KMS-11 (cell line): ENCODE measurements around the gene RBFOX1.

Experiments used
- H2AFZ ChIP-seq: fragments of 200-600 bp; sonication (generic); 2 replicates; pipeline ENCODE4 v1.6.1; 2016; ENCODE audit warnings: antibody characterized with exemption, mixed run types, low read depth
- H3K27ac ChIP-seq: fragments of 200-600 bp; sonication (generic); 2 replicates; pipeline ENCODE4 v1.6.1; 2016; ENCODE audit warnings: mild to moderate bottlenecking, mixed run types
- H3K27me3 ChIP-seq: fragments of 200-600 bp; sonication (generic); 2 replicates; pipeline ENCODE4 v1.6.1; 2017; ENCODE audit warnings: mild to moderate bottlenecking, low read depth, mixed run types, moderate library complexity; ENCODE audit not compliant: insufficient read depth
- H3K36me3 ChIP-seq: fragments of 200-600 bp; sonication (generic); 2 replicates; pipeline ENCODE4 v1.6.1; 2017; ENCODE audit warnings: mild to moderate bottlenecking, mixed run types; ENCODE audit not compliant: insufficient read depth
- H3K4me1 ChIP-seq: fragments of 200-600 bp; sonication (generic); 2 replicates; pipeline ENCODE4 v1.6.1; 2016; ENCODE audit warnings: mild to moderate bottlenecking, low read depth, mixed run types; ENCODE audit not compliant: poor library complexity, severe bottlenecking
- H3K4me2 ChIP-seq: fragments of 200-600 bp; sonication (generic); 2 replicates; pipeline ENCODE4 v1.7.0; 2016; ENCODE audit warnings: mild to moderate bottlenecking, mixed run types
- H3K4me3 ChIP-seq: fragments of 200-600 bp; sonication (generic); IDR thresholded peaks from 2 replicates; pipeline ENCODE4 v1.6.1; 2017; ENCODE audit warnings: low read depth, low read length, mixed read lengths; ENCODE audit not compliant: insufficient read depth
- H3K79me2 ChIP-seq: fragments of 200-600 bp; sonication (generic); 2 replicates; pipeline ENCODE4 v1.6.1; 2016; ENCODE audit warnings: low read depth, mixed run types; ENCODE audit not compliant: insufficient read depth
- H3K9ac ChIP-seq: fragments of 200-600 bp; sonication (generic); 2 replicates; pipeline ENCODE4 v1.6.1; 2016; ENCODE audit warnings: mild to moderate bottlenecking, mixed run types
- H4K20me1 ChIP-seq: fragments of 200-600 bp; sonication (generic); 2 replicates; pipeline ENCODE4 v1.6.1; 2016; ENCODE audit warnings: mild to moderate bottlenecking, mixed run types; ENCODE audit not compliant: insufficient read depth
- CTCF ChIP-seq: fragments of 200-600 bp; sonication (generic); conservative IDR thresholded peaks from 2 replicates; pipeline ENCODE4 v1.6.1; 2017; ENCODE audit warnings: low read depth, mild to moderate bottlenecking, antibody characterized with exemption, low read length, moderate library complexity, mixed read lengths

Gene RBFOX1

GRCh38 chr16:7315813-7316212, 16.8 kb upstream of the RBFOX1 start:
- H3K79me2 ChIP-seq = no peaks in the 10 kb centered on the region

GRCh38 chr16:7316281-7316888, 16.3 kb upstream of the RBFOX1 start:
- no peak overlapping the region for H2AFZ ChIP-seq
- H3K36me3 ChIP-seq = no peaks in the 10 kb centered on the region
- no peaks in the 10 kb centered on the region for H3K79me2 ChIP-seq
- H3K4me1 ChIP-seq = no peaks in the 10 kb centered on the region
- H3K27me3 ChIP-seq = no peaks in the 10 kb centered on the region
- no peak overlapping the region for H3K27ac ChIP-seq
- H3K4me2 ChIP-seq = no peak overlapping the region
- TF ChIP-seq CTCF = no peak
- no peak overlapping the region for H3K9ac ChIP-seq
- no peak overlapping the region for H3K4me3 ChIP-seq
- H4K20me1 ChIP-seq = no peaks in the 10 kb centered on the region

More at GRCh38 chr16:7315813-7316212, 16.8 kb upstream of the RBFOX1 start:
- H4K20me1 ChIP-seq = no peaks in the 10 kb centered on the region
- no peaks in the 10 kb centered on the region for H3K27me3 ChIP-seq
- no peak overlapping the region for H3K4me3 ChIP-seq
- TF ChIP-seq CTCF = no peak
- no peaks in the 10 kb centered on the region for H3K4me1 ChIP-seq
- H3K36me3 ChIP-seq = no peaks in the 10 kb centered on the region
- H3K4me2 ChIP-seq = no peak overlapping the region
- H2AFZ ChIP-seq = no peak overlapping the region
- H3K9ac ChIP-seq = no peak overlapping the region
- H3K27ac ChIP-seq = no peak overlapping the region

DNA sequence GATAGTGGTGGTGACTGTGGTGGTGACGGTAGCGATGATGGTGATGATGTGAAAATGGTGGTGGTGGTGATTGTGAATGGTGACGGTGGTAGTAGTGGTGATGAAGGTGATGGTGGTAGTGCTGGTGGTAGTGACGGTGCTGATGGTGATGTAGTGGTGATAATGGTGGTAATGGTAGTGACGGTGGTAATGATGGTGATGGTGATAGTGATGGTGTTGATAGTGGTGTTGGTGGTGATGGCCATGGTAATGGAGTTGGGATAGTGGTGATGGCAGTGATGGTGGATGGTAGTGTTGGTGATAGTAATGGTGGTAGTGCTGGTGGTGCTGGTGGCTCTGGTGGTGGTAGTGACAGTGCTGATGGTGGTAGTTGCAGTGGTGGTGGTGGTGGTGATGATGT, 14.7 kb upstream of the RBFOX1 start:
- TF ChIP-seq CTCF = no peak
- Histone ChIP-seq H3K36me3 (no peaks in the 10 kb centered on the region), H3K79me2 (no peaks in the 10 kb centered on the region), H3K27me3 (no peaks in the 10 kb centered on the region), H4K20me1 (no peaks in the 10 kb centered on the region), H3K4me1 (no peaks in the 10 kb centered on the region), H3K9ac (no peak overlapping the region), H3K4me2 (no peak overlapping the region), H3K4me3 (no peak overlapping the region), H3K27ac (no peak overlapping the region), H2AFZ (no peak overlapping the region)

DNA sequence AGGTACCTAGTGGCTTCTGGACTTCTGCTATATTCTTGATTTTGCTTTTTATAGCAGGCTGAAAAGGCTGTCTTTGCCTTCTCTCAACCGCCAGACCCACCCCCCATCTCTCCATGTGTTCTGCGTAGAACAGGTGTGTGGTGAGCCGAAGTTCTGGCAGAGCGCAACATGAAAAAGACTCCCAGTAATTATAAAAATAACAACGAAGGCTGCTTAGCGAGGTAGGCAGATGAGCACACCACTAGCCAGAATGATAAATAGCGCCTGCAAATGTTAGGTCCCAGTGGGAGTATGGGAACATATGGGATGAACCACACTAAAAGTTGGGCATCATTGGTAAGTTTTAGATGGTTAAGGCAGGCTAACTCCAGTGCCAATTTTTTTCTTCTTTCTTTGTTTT, 14.0 kb upstream of the RBFOX1 start:
- Histone ChIP-seq H3K79me2 (no peaks in the 10 kb centered on the region), H3K4me2 (no peak overlapping the region), H4K20me1 (no peaks in the 10 kb centered on the region), H3K27me3 (no peaks in the 10 kb centered on the region), H3K9ac (no peak overlapping the region), H3K36me3 (no peaks in the 10 kb centered on the region), H3K4me3 (no peak overlapping the region), H2AFZ (no peak overlapping the region), H3K4me1 (no peaks in the 10 kb centered on the region), H3K27ac (no peak overlapping the region)
- TF ChIP-seq CTCF = no peak
